ENCODE results near the gene MYLK4. TPM values are rescaled to one million over a fixed set of nuclear protein-coding genes. Genes with fewer than 3 reads are reported as not detected.

The MYLK4 gene
- total RNA-seq, 3 donors from 2014 or later = 1.3 to 1.9 (median 1.4) TPM

GRCh38 chr6:2739335-2739734 lies 11.4 kb downstream of the MYLK4 start:
- no peak for DNase-seq (ENCODE audit: low spot score in 2 of 2)
- intact Hi-C loops (cut with DNase I; ENCODE audit: low total_unique reads) = no loop called here
- no peak for TF ChIP-seq POLR2A (IDR thresholded peaks at IDR 0.05)
- TF ChIP-seq CTCF (IDR thresholded peaks at IDR 0.05) = no peak
- no peak for TF ChIP-seq POLR2AphosphoS5 (IDR thresholded peaks at IDR 0.05)
- no peak overlapping the region for H3K27ac ChIP-seq
- peaks cover 0 to 3% of the 10 kb centered on the region in 2 donors for H3K4me1 ChIP-seq
- H3K9me3 ChIP-seq = no peaks in the 10 kb centered on the region
- no peak overlapping the region for H3K4me3 ChIP-seq
- H3K36me3 ChIP-seq = no peaks in the 10 kb centered on the region
- no peaks in the 10 kb centered on the region for H3K27me3 ChIP-seq

- no peak overlapping the region for H3K4me3 ChIP-seq
- H3K27ac ChIP-seq = no peak overlapping the region
- intact Hi-C loops (cut with DNase I; ENCODE audit: low total_unique reads) = no loop called here
- no peaks in the 10 kb centered on the region for H3K27me3 ChIP-seq
- H3K36me3 ChIP-seq = no peaks in the 10 kb centered on the region
- no peaks in the 10 kb centered on the region for H3K4me1 ChIP-seq
- TF ChIP-seq CTCF (IDR thresholded peaks at IDR 0.05) = peak in 2 of 3 donors; percentile 43 to 45
- no peak for TF ChIP-seq POLR2AphosphoS5 (IDR thresholded peaks at IDR 0.05)
- no peak for DNase-seq (ENCODE audit: low spot score in 2 of 2)
- no peaks in the 10 kb centered on the region for H3K9me3 ChIP-seq
These were observed 12.2 kb downstream of the MYLK4 start for GRCh38 chr6:2738373-2738979.

- H3K4me1 ChIP-seq = no peaks in the 10 kb centered on the region
- H3K27me3 ChIP-seq = no peaks in the 10 kb centered on the region
- H3K4me3 ChIP-seq = no peak overlapping the region
- TF ChIP-seq CTCF (IDR thresholded peaks at IDR 0.05) (no peak), POLR2AphosphoS5 (IDR thresholded peaks at IDR 0.05) (no peak), POLR2A (IDR thresholded peaks at IDR 0.05) (no peak)
- no peaks in the 10 kb centered on the region for H3K9me3 ChIP-seq
- no peak for DNase-seq (ENCODE audit: low spot score in 2 of 2)
- no peaks in the 10 kb centered on the region for H3K36me3 ChIP-seq
- no peak overlapping the region for H3K27ac ChIP-seq
- intact Hi-C loops (cut with DNase I; ENCODE audit: low total_unique reads) = no loop called here
These were observed 12.8 kb downstream of the MYLK4 start for GRCh38 chr6:2737885-2738284.

- TF ChIP-seq POLR2AphosphoS5 (IDR thresholded peaks at IDR 0.05) = no peak
- TF ChIP-seq POLR2A (IDR thresholded peaks at IDR 0.05) = no peak
- no peak for TF ChIP-seq CTCF (IDR thresholded peaks at IDR 0.05)
These were observed 16.1 kb downstream of the MYLK4 start for GRCh38 chr6:2734488-2735166.

GRCh38 chr6:2733736-2734480 lies 16.8 kb downstream of the MYLK4 start:
- no peak for DNase-seq (ENCODE audit: low spot score in 2 of 2)
- TF ChIP-seq CTCF (IDR thresholded peaks at IDR 0.05) (no peak), POLR2AphosphoS5 (IDR thresholded peaks at IDR 0.05) (no peak), POLR2A (IDR thresholded peaks at IDR 0.05) (no peak)
- Histone ChIP-seq H3K4me3 (no peak overlapping the region), H3K27me3 (no peaks in the 10 kb centered on the region), H3K4me1 (no peaks in the 10 kb centered on the region), H3K9me3 (no peaks in the 10 kb centered on the region), H3K36me3 (no peaks in the 10 kb centered on the region), H3K27ac (no peak overlapping the region)
- intact Hi-C loops (cut with DNase I; ENCODE audit: low total_unique reads) = no loop called here

More at GRCh38 chr6:2734488-2735166, 16.1 kb downstream of the MYLK4 start:
- DNase-seq (ENCODE audit: low spot score in 2 of 2) = no peak
- Histone ChIP-seq H3K4me1 (no peaks in the 10 kb centered on the region), H3K36me3 (no peaks in the 10 kb centered on the region), H3K27ac (no peak overlapping the region), H3K27me3 (no peaks in the 10 kb centered on the region), H3K4me3 (no peak overlapping the region), H3K9me3 (no peaks in the 10 kb centered on the region)
- intact Hi-C loops (cut with DNase I; ENCODE audit: low total_unique reads) = no loop called here

Data from breast epithelium (tissue), 4 donors.